UCSD-AML1 (cell line): Measurements from ENCODE around the gene EVI5.

Source experiments
- DNase-seq: peaks from one replicate; lab custom pipeline; 2025; ENCODE audit not compliant: unreplicated experiment; lab: John Stamatoyannopoulos, UW

The EVI5 gene

DNA sequence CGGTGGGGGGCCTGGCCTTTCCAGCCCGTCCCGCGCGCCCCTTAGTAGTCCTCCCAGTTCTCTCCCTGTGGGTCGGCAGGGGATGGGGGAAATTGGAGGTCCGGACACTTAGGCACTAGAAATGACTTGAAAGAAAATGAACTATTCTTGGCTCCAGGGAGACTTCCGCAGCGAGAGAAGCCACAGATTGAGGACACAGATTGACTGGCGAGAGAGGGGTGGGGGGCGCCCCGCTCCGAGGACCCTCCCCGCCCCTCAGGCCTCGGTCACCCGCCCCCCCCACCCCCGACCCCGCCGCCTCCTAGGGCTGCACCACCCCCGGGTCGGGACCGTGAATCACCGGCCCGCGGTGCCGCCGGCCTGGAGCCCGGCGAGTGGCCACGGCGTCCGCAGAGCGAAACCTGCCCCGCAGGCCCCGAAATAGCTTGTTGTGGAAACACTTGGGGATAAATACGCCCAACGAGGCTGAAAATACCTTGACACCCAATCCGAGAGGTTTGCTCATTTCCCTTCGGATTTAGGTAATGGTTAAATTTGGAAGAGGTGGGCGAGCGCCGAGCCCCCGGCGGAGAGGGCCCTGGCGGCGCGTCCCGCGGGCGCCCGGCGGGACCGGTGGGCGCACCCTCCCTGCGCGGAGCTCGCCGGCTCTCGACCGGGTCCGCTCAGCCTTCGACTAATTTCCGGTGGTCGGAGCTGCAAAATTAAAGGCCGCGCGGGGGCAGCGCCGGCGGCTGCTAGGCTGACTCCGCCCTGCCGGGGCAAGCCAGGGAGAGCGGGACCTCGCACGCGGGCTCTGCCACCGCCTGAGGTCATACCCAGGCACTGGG lies 298.4 kb downstream of the EVI5 start, which contains the start of gene GFI1:
TSS of gene GFI1 (minus strand) at position 675 of the 827 bp plus-strand sequence. CDS start 3,438 bp downstream, outside the sequence.
- no peak for DNase-seq

DNA sequence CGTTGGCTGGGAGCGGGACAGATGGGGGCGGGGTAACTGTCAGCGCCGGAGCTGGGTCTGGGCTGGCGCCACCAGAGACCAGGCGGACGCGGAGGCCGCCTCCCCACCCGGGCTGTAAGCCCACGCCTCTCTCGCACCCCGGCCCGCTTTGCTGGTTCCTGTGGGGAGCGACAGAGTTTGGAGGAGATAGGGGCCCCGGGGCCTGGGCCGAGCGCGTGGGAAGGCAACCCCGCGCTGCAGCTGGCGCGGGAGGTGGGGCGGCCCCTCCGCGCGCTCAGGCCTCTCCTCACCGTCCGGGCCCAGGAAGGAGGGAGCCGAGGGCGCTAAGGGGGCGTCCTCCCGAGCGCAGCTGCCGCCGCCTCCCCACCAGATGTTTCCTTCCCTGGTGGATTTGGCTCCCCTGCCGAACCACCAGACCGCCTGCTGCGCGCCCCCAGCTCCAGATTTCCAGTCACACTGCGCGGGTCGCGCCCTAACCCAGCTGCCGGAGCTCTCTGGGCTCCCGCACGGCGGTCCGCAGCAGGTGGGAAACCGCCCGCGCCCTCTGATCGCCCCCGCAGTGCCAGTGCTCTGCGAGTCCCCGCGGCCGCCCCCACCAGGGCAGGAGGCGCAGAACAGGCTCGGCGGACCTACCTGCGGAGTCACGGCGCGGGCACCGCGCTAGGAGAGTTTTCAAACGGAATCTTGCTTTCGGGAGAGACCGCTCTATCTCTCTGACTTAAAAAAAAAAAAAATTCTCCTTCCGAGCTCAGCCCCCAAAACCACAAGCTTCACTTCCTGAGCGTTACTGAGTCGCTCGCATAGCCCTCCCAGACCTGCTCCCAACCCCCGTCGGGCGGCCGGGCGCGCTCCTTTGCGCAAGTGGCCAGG lies 299.3 kb downstream of the EVI5 start:
- peak; percentile 64 for DNase-seq

DNA sequence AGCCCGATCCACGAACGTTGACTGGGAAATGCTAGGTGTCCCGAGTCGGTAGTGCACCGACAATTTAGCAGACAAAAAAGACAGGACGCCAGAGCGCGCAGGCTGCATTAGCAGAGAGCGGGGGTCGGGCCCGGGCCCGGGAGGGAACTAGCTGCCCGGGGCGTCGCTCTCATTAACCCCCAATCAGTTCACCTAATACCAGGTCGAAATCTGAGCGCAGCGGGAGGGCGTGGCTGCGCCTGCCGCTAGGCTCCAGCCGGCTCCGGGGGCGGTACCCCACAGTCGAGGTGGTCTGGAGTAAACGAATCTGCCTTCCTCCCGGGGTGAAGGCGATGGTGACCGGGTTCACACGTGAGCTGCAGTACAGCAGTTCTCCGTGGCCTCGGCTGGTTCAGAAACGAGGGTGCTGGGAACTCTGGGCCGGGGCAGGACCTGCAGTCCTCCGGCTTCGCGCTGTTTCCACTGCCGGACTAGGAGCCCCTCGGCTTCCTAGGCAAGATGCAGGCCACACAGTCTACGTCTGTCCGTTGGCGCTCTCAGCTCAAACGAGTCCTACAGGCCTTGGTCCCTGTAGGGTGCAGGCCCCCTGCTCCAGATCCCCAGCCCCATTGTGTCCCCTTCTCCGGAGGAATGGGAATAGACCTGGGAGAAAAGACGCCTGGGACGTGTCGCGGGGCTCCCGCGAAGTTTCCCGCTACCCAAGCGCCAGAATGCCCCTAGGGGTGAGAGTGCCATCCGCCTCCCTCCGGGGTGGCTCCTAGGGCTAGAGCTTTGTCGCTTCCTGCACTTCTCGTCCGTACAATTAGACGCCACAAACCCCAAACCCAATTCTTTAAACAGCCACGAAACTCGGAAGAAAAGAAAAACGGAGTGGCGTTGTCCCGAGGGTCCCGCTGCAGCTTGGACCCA lies 300.2 kb downstream of the EVI5 start:
- DNase-seq: peak; percentile 56

DNA sequence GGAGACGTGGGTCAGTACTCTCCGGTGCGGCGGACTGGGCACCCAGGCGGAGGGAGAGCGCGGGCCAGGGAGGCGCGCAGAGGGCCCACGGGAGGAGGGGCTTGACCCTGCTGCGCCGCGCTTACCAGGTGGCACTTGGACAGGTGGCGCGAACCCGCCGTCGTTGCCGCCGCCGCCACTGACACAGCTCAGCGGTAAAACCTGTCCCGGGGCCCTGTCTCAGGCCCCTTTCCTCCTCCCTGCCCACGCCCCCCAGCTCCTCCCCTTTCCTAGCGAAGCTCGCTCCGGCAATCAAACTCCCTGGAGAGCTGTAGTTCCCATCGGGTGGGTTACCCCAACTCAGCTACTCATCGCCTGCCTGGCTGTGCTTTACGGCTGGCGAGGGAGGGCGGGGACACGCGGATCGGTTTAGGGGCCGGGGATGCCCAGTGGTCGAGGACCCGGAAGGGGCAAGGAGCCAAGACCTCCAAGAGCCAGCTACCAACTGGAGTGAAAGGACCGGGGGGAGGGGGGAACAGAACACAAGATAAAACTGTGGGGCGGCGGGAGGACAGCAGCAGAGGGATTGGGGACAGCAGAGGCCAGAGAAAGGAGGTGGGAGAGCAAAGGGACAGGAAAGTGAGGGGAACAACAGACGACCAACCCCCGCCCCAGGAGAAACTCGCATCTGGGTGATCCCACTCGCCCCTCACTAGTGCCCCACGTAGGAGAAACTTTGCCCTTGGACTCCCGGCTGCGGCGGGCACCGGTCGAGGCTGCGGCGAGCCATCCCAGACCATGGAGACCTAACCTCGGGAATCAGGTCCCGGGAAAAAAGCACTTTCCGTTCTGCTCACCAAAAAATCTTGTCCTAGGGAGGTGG lies 301.1 kb downstream of the EVI5 start:
- peak; percentile 48 for DNase-seq

DNA sequence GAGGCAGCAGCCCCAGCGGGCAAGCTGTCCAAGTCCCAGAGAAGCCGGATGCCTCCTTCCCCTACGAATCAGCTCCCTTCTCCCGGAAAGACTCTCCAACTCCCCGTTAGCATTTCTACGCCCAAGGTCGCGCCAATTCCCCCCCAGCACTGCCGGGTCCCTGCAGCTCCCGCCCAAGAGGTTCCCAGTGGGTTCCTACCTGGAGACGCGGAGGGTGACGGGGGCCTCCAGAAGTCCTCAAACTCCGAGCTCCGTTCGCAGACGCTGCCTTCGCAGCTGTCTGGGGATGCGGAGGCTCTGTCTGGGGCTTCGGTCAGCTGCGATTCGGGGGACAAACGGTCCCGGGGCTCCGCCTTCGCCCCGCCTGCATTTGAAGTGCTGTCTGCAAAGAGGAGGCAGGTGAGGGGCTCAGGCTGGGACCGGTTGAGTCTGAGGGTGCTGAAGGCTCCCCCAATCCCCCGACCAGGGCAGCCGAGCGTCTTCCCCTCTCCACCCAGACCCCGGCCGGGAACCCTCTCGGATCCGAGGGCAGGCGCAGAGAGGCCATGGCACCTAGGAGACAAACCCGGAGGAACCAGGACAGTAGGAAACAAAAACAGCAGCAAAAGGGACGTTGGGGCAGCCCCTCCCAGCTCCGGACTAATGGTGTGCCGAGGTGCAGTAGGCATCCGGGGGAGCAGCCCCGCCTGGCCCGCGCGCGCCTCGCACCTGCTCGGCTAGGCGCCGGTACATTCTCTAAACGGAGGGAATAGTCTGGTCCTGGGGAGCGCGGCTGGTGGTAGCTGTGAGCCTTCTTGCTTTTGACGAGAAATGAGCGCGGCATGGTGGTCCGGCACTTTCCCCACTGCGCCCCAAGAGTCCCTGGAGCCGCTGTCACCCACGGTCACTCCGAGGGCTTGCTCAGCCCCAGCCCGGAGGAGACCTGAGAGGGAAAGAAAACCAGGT lies 302.0 kb downstream of the EVI5 start:
- no peak for DNase-seq

DNA sequence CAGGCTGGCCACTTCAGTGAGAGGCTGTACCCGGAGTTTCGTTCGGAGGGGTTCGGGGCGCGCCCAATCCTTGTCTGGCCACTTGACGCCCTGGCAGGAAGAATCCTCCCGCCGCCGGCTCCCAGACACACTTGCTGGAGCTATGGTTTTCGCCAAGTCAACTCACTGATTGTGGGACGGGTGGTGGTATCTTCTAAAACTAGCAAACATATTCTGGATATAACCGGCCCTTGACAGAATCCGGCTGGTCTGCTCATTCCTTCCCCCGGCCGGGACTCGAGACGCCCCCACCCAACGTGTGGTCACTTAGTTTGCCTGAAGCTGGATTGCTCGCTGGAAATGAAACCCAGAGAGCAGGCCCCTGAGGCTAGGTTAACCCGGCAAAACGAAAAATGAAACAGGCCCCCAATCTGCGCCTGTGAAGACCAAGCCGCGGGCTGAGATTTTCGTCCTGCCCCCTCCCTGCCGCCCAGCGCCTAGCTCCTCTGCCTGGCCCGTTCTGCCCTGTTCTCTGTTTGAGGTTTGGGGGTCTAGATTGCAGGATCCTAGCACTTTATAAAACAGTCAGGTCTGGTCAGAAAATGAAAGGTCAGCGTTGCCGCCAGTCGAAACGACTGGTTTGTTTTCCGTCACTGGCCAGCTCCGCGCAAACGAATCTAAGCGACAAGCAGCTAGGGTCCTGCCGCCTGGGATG lies 302.8 kb downstream of the EVI5 start:
- DNase-seq: no peak

DNA sequence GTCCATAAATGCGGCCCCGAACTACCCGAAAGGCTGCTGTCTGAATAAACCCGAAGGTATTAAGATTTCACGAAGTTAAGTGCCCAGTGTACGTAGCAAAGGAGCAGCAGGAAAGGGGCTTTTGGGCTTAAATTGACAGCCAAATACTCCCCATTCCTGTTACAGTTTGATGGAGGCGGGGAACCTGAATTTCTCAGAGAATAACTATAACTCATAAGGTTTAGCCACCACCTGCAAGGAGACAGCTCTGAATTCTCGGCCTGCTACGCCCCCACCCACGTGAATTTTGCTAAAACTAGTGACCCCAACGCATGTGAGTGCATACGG lies 303.3 kb downstream of the EVI5 start:
- DNase-seq: no peak

DNA sequence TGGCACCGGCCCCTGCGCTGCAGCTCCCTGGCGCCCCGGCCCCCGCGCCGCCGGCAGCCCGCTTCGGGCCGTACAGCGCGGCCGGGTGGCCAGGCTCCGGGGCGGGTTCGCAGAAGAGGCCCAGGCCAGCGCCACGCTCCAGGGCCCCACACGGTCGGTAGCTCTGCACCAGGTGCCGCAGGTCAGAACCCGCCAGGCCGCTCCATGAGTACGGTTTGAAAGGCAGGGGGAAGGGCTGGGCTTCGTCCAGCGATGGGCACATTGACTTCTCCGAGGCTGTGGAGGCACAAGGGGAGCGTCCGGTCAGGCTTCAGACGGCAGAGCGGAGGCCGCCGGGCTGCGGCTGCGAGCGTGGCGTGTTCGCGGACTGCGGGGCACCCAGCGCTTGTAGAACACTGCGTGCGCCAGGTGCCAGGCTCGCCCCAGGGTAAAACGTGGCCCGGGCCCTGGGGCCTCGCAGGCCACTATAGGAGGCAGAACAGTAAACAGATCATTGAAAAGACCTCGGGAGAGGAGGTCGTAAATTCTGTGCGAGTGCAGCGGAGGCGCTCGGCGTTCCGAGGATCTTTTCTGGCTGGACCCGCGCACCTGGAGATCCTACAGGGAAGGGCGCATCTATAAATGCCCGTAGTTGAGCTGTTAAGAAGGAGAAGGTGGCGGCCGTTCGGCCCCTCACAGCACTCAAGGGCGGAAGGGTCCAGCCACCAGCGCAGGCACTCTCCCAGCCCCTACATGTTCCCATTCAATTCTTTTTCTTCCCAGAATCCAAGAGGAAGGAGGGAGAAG lies 303.9 kb downstream of the EVI5 start:
- DNase-seq: no peak

DNA sequence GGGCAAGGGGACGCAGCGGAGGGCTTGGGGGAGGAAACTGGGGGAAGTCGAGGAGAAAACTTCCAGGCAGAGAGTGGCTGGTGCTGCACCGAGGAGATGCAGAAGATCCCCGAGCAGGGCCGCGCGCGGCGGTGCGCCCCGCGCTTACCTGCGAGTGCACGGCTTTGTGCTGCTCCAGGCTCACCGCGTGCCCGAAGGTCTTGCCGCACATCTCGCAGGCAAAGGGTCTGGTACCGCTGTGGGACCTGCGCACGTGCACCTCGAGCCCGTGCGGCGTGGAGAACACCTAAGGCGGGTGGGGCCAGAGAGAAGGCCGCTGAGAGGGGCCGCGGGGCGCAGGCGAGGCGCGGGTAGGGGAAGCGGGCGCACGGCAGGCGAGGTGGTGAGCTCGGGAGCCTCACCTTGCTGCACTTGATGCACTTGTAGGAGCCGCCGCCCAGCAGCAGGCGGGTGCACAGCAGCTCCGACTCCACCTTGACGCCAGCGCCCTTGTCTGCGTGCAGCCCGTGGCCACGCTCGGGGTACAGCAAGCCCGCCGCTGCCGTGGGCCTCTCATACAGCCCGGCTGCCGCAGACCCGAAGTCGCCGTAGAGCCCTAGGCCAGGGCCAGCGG lies 304.6 kb downstream of the EVI5 start:
- no peak for DNase-seq

DNA sequence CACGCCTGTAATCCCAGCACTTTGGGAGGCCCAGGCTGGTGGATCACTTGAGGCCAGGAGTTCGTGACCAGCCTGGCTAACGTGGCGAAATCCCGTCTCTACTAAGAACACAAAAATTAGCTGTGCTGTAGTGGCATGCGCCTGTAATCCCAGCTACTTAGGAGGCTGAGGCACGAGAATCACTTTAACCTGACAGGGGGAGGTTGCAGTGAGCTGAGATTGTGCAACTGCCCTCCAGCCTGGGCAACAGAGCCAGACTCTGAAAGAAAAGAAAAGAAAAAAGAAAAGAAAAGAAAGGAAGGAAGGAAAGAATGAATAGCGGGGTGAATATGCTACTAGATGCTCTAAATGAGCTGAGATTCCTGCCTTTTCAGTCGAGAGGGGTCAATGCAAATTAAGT lies 305.3 kb downstream of the EVI5 start:
- DNase-seq: no peak

DNA sequence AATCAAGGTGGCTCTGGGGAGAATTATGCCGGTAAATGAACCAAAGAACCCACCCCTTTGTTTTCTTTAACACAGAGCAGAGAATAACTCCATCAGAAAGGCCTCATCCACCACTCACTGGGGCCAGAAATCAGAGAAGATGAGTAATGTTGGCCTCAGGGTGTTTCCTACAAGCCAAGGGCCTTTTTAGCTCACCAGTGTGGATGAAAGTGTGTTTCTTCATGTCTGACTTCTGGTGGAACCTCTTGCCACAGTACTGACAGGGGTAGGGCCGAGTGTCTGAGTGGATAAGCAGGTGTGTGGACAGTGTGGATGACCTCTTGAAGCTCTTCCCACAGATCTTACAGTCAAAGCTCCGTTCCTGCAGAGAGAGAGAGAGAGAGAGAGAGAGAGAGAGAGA lies 306.5 kb downstream of the EVI5 start:
- no peak for DNase-seq

DNA sequence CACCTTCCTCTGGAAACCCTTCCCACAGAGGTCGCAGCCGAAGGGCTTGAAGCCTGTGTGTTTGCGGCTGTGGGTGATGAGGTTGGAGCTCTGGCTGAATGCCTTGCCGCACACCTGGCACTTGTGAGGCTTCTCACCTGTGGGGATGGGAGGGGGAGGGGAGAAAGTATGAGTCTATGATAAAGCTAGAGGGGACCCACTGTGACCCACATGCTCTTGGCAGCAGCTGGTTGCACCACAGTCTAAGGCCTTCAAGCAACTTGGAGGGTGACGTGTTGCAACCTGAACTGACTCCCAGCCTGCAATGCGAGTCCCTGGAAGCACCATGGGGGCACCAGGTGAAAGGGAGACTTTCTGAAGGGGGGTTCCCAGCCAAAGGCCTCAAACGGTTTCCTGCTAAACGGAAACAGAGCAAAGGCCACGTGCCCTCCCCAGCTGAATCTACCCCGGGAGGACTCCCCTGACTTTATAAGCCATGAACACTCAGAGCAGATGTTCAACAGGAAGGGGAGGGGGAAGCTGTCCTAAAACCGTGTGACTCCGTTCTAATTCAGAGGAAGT lies 308.8 kb downstream of the EVI5 start:
- peak; percentile 21 for DNase-seq

DNA sequence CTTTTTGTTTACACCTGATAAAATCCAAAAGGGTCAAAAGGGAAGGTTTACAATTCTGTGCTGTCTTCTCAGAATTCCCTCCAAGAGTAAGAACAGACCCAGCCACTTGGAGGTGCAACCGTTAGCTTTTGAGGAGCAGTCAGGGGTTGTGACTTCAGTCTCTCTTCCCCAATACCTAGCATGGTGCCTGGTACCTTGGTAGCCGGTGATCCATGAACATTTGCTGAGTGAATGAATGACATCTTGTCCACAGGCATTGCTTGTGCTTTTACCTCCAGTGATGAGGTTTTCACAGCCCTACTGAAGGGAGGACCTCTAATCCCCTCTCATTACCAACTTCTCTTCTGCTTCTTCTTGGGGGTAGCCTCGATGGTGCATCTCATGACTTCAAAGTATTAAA lies 309.9 kb downstream of the EVI5 start:
- DNase-seq: no peak

DNA sequence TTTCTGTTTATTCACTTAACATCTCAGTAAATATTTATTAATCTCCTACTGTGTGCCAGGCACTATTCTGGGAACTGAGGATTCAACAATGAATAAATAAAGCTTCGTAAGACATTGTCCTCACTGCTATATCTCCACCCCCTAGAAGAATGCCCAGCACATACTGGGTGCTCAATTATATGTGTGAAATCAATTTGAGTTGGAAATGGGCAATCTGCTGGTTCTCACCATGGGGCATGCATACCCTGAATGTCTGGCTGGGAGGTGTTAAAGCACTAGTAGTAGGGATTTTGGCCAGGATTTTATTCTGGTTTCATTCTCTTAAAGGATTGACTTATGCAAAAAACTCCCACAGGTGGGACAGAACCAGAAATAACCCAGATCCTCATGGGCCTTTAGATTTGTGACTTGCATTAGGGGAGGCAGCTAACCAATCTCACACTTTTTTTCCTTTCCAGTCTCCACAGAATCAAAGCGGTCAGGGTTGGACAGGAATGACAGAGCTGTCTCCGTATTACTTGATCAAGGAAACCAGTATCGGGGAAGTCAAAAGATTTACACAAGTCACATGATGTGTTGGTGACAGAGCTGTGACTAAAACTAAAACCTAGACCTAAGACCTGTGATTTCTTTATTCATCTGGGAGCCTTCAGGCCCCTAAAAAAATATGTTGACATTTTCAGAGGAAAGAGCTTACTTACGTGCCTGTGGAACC lies 311.0 kb downstream of the EVI5 start:
- no peak for DNase-seq

DNA sequence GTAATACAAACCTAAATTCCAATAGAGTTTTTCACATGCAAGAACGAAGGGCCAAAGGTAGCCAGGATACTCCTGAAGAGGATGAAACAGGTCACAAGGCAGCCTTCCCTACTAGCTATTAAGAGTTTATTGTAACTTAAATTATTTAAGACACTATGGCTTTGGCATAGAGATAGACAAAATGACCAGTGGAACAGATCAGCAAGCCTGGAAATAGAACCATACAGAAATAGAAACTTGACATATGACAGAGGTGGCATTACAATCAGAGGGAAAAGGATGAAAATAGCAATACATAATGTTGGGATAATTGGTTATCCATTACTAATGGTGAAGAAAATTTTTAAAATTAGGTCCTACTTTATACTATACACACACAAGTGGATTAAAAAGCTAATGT lies 314.7 kb downstream of the EVI5 start:
- DNase-seq: no peak

DNA sequence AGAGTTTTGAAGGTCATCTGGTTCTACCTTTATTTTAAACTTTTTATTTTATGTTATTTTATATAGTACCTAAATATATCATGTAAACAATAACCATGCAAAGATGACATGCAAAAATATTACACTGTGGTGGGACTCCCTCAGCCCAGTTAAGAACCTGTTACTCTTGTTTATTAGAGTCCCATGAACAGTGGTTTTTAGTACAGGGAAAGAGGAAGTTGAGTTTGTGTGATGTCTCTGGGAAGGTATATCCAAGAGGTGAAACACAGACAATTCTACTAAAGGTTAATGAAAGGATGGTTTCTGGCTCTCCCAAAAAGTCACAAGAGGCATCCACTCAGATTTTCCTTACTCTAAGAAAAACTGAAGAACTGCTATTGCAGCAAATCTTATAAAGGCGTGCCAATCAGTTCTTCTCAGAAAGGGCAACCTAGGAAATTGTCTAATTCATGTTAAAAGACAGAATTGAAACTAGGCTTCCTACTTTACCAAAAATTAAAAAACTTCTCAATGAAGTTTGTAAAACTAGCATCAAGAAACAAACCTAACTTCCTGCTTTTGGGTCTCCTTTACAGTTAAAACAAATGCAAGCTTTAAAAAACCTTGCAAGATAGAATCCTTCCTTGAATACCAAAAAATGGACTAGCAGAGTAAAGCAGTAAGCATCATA lies 318.1 kb downstream of the EVI5 start:
- no peak for DNase-seq
